Stomach smooth muscle (tissue), 2 donors: Measurements from ENCODE around the gene CHMP4A.

Experiments
- H3K27ac ChIP-seq: one replicate; pipeline ENCODE4 v1.7.0; 2013; ENCODE audit warnings: mild to moderate bottlenecking, low read length, inconsistent platforms
- H3K27me3 ChIP-seq, 2 donors: one replicate each; pipeline ENCODE4 v1.7.0; 2013; ENCODE audit warnings: low read length in 2 of 2; ENCODE audit not compliant: insufficient read depth in 2 of 2, control insufficient read depth in 1 of 2
- H3K36me3 ChIP-seq, 2 donors: one replicate each; pipeline ENCODE4 v1.7.0; 2013; ENCODE audit warnings: low read length in 2 of 2; ENCODE audit not compliant: control insufficient read depth in 2 of 2, insufficient read depth in 2 of 2
- H3K4me1 ChIP-seq: one replicate; pipeline ENCODE4 v1.7.0; 2013; ENCODE audit warnings: low read length; ENCODE audit not compliant: control insufficient read depth, insufficient read depth
- H3K4me3 ChIP-seq, 2 donors: one replicate each; pipeline ENCODE4 v1.7.0; 2013; ENCODE audit warnings: low read length in 2 of 2
- H3K9ac ChIP-seq, 2 donors: one replicate each; pipeline ENCODE4 v1.7.0; 2013; ENCODE audit warnings: low read length in 2 of 2, mild to moderate bottlenecking in 1 of 2
- H3K9me3 ChIP-seq, 2 donors: one replicate each; pipeline ENCODE4 v1.7.0; 2013; ENCODE audit warnings: low read length in 2 of 2; ENCODE audit not compliant: control insufficient read depth in 2 of 2
- donor health status: healthy.
- donor health status: Pancreatic carcinoma.

CHMP4A gene

GRCh38 chr14:24172871-24173281 is 40.4 kb downstream of the CHMP4A start:
- Histone ChIP-seq H3K4me1 (peaks cover 14% of the 10 kb centered on the region), H3K27ac (peak overlapping the region; percentile 24), H3K4me3 (peak overlapping the region in 1 of 2 donors; percentile 74), H3K36me3 (peaks cover 4 to 12% of the 10 kb centered on the region in 2 donors), H3K9ac (peak overlapping the region; percentile 13 to 48), H3K9me3 (no peaks in the 10 kb centered on the region), H3K27me3 (no peaks in the 10 kb centered on the region)

GRCh38 chr14:24172261-24172860 is 40.9 kb downstream of the CHMP4A start:
- H3K4me1 ChIP-seq: peaks cover 14% of the 10 kb centered on the region
- peak overlapping the region; percentile 24 for H3K27ac ChIP-seq
- H3K9me3 ChIP-seq: no peaks in the 10 kb centered on the region
- H3K27me3 ChIP-seq: no peaks in the 10 kb centered on the region
- peaks cover 4 to 16% of the 10 kb centered on the region in 2 donors for H3K36me3 ChIP-seq
- peak overlapping the region; percentile 58 to 74 for H3K4me3 ChIP-seq
- H3K9ac ChIP-seq: peak overlapping the region; percentile 21 to 48

- Histone ChIP-seq H3K36me3 (peaks cover 6 to 16% of the 10 kb centered on the region in 2 donors), H3K27me3 (no peaks in the 10 kb centered on the region), H3K4me1 (peaks cover 14% of the 10 kb centered on the region), H3K27ac (peak within 1 kb of the TSS; percentile 37), H3K9me3 (no peaks in the 10 kb centered on the region), H3K9ac (peak within 1 kb of the TSS; percentile 21 to 48), H3K4me3 (peak within 1 kb of the TSS; percentile 58 to 74)
These were observed 41.6 kb downstream of the CHMP4A start, which contains the start of gene REC8 for GRCh38 chr14:24171422-24172260. Gene REC8 (plus strand): TSS chr14:24172080. CDS start chr14:24172553, 473 bp downstream.

- peaks cover 36 to 50% of the 10 kb centered on the region in 2 donors for H3K36me3 ChIP-seq
- peaks cover 17% of the 10 kb centered on the region for H3K4me1 ChIP-seq
- H3K27me3 ChIP-seq: no peaks in the 10 kb centered on the region
- no peak overlapping the region for H3K9ac ChIP-seq
- H3K27ac ChIP-seq: no peak overlapping the region
- H3K4me3 ChIP-seq: no peak overlapping the region
- no peaks in the 10 kb centered on the region for H3K9me3 ChIP-seq
These were observed 45.7 kb downstream of the CHMP4A start for GRCh38 chr14:24167469-24168114.

- H3K27ac ChIP-seq: no peak overlapping the region
- no peak overlapping the region for H3K9ac ChIP-seq
- H3K4me1 ChIP-seq: peaks cover 22% of the 10 kb centered on the region
- H3K27me3 ChIP-seq: no peaks in the 10 kb centered on the region
- H3K9me3 ChIP-seq: no peaks in the 10 kb centered on the region
- no peak overlapping the region for H3K4me3 ChIP-seq
- peaks cover 36 to 50% of the 10 kb centered on the region in 2 donors for H3K36me3 ChIP-seq
These were observed 47.5 kb downstream of the CHMP4A start for GRCh38 chr14:24165785-24166184.

- H3K27me3 ChIP-seq: no peaks in the 10 kb centered on the region
- no peak overlapping the region for H3K4me3 ChIP-seq
- H3K9me3 ChIP-seq: no peaks in the 10 kb centered on the region
- H3K36me3 ChIP-seq: peaks cover 45 to 55% of the 10 kb centered on the region in 2 donors
- no peak overlapping the region for H3K9ac ChIP-seq
- H3K27ac ChIP-seq: no peak overlapping the region
- peaks cover 26% of the 10 kb centered on the region for H3K4me1 ChIP-seq
These were observed 48.7 kb downstream of the CHMP4A start for GRCh38 chr14:24164518-24164991.

GRCh38 chr14:24162093-24162492 is 51.2 kb downstream of the CHMP4A start:
- H3K27ac ChIP-seq: peak overlapping the region; percentile 88
- peaks cover 26% of the 10 kb centered on the region for H3K4me1 ChIP-seq
- peak overlapping the region; percentile 91 to 96 for H3K9ac ChIP-seq
- no peaks in the 10 kb centered on the region for H3K27me3 ChIP-seq
- H3K9me3 ChIP-seq: no peaks in the 10 kb centered on the region
- H3K4me3 ChIP-seq: peak overlapping the region; percentile 91 to 98
- H3K36me3 ChIP-seq: peaks cover 56 to 58% of the 10 kb centered on the region in 2 donors

GRCh38 chr14:24160850-24161804 is 52.2 kb downstream of the CHMP4A start, which contains the start of gene IRF9:
Gene IRF9 (plus strand): TSS chr14:24161265. CDS start chr14:24162145, 880 bp downstream.
- no peaks in the 10 kb centered on the region for H3K9me3 ChIP-seq
- H3K4me1 ChIP-seq: peaks cover 26% of the 10 kb centered on the region
- H3K27me3 ChIP-seq: no peaks in the 10 kb centered on the region
- H3K9ac ChIP-seq: peak within 1 kb of the TSS; percentile 91 to 96
- H3K36me3 ChIP-seq: peaks cover 52 to 60% of the 10 kb centered on the region in 2 donors
- H3K27ac ChIP-seq: peak within 1 kb of the TSS; percentile 88
- peak within 1 kb of the TSS; percentile 91 to 98 for H3K4me3 ChIP-seq

- Histone ChIP-seq H3K27me3 (no peaks in the 10 kb centered on the region), H3K9ac (no peak overlapping the region), H3K9me3 (no peaks in the 10 kb centered on the region), H3K4me3 (no peak overlapping the region), H3K27ac (peak overlapping the region; percentile 88), H3K4me1 (peaks cover 26% of the 10 kb centered on the region), H3K36me3 (peaks cover 48 to 59% of the 10 kb centered on the region in 2 donors)
These were observed 52.8 kb downstream of the CHMP4A start for GRCh38 chr14:24160499-24160849.
